SU-DHL-6 (cell line): Measurements from ENCODE around the gene GCDH.

ENCODE experiments used
- CTCF ChIP-seq: fragments of 200-600 bp; sonication (generic); IDR thresholded peaks from one replicate; pipeline ENCODE4 v1.5.1; 2017; ENCODE audit warnings: antibody characterized with exemption, mild to moderate bottlenecking, low read length, moderate library complexity; ENCODE audit not compliant: insufficient read depth, poor library complexity, severe bottlenecking
- EZH2phosphoT487 ChIP-seq: fragments of 200-600 bp; sonication (generic), shearing (Covaris generic); conservative IDR thresholded peaks from 2 replicates; pipeline ENCODE4 v1.6.1; 2018; ENCODE audit warnings: mild to moderate bottlenecking, antibody characterized with exemption, low read length, moderate library complexity, mixed read lengths

- TF ChIP-seq CTCF (no peak), EZH2phosphoT487 (no peak)
Measured at GRCh38 chr19:12907166-12907565, 16.2 kb downstream of the GCDH start.
